NCI-H2081 (cell line): ENCODE results near the gene RBKS.

ENCODE experiments used
- DNase-seq, 2 experiments: peaks; one replicate each; lab custom pipeline; 2025; lab: John Stamatoyannopoulos, UW

RBKS gene

DNA sequence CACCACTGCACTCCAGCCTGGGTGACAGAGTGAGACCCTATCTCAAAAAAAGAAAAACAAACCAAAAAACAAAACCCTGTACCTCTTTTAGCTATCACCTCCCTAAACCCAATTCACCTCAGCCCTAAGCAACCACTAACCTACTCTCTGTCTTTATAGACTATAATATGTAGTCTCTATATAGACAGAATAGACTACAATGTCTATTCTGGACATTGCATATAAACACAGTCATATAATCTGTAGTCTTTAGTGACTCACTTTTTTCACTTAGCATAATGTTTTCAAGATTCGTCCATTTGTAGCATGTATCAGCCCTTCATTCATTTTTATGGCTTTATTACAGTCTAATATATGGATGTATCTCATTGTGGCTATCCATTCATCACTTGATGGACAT, 155.9 kb downstream of the RBKS start:
- DNase-seq: no peak
